Measurements from ENCODE around the gene SGCD. TPM values are rescaled to one million over a fixed set of nuclear protein-coding genes. Genes with fewer than 3 reads are reported as not detected.

Gene SGCD
- total RNA-seq, 4 donors from 2014 or later, result 0.53 to 2.3 (median 1.2) TPM

- intact Hi-C loops (cut with DNase I; ENCODE audit: low total_unique reads), result no loop called here
- DNase-seq (ENCODE audit: low spot score in 2 of 2), result no peak
- H3K4me3 ChIP-seq (ENCODE audit: low read depth, poor library complexity, severe bottlenecking), result no peak overlapping the region
- WGBS, 2 donors, result 69 to 77% methylated on average over 1 of the region's 1 CpG
- TF ChIP-seq CTCF (IDR thresholded peaks at IDR 0.05) (no peak), POLR2A (IDR thresholded peaks at IDR 0.05) (no peak)
Measured at GRCh38 chr5:156529892-156530291, 202.9 kb downstream of the SGCD start.

- TF ChIP-seq CTCF (IDR thresholded peaks at IDR 0.05), result no peak
- no peak for TF ChIP-seq POLR2A (IDR thresholded peaks at IDR 0.05)
- WGBS, 2 donors, result 92 to 93% methylated on average over 2 of the region's 2 CpGs
- no peak for DNase-seq (ENCODE audit: low spot score in 2 of 2)
Measured at GRCh38 chr5:156531199-156531598, 204.2 kb downstream of the SGCD start.

GRCh38 chr5:156532921-156533320, 206.0 kb downstream of the SGCD start:
- intact Hi-C loops (cut with DNase I; ENCODE audit: low total_unique reads), result no loop called here
- DNase-seq (ENCODE audit: low spot score in 2 of 2), result no peak
- WGBS, 2 donors, result 85 to 87% methylated on average over 4 of the region's 4 CpGs
- TF ChIP-seq POLR2A (IDR thresholded peaks at IDR 0.05) (no peak), CTCF (IDR thresholded peaks at IDR 0.05) (no peak)
- no peak overlapping the region for H3K4me3 ChIP-seq (ENCODE audit: low read depth, poor library complexity, severe bottlenecking)

More at GRCh38 chr5:156531199-156531598, 204.2 kb downstream of the SGCD start:
- H3K4me3 ChIP-seq (ENCODE audit: low read depth, poor library complexity, severe bottlenecking), result no peak overlapping the region
- intact Hi-C loops (cut with DNase I; ENCODE audit: low total_unique reads), result no loop called here

GRCh38 chr5:156534085-156534484, 207.1 kb downstream of the SGCD start:
- intact Hi-C loops (cut with DNase I; ENCODE audit: low total_unique reads), result no loop called here
- TF ChIP-seq POLR2A (IDR thresholded peaks at IDR 0.05), result no peak
- TF ChIP-seq CTCF (IDR thresholded peaks at IDR 0.05), result no peak
- WGBS, 2 donors, result 58 to 59% methylated on average over 2 of the region's 2 CpGs
- no peak overlapping the region for H3K4me3 ChIP-seq (ENCODE audit: low read depth, poor library complexity, severe bottlenecking)
- DNase-seq (ENCODE audit: low spot score in 2 of 2), result no peak

- no peak overlapping the region for H3K4me3 ChIP-seq (ENCODE audit: low read depth, poor library complexity, severe bottlenecking)
- 46 to 53% methylated on average over 2 of the region's 2 CpGs for WGBS, 2 donors
- DNase-seq (ENCODE audit: low spot score in 2 of 2), result no peak
- intact Hi-C loops (cut with DNase I; ENCODE audit: low total_unique reads), result no loop called here
- TF ChIP-seq POLR2A (IDR thresholded peaks at IDR 0.05), result no peak
Measured at GRCh38 chr5:156534906-156535485, 208.0 kb downstream of the SGCD start.

GRCh38 chr5:156540491-156540890, 213.5 kb downstream of the SGCD start:
- intact Hi-C loops (cut with DNase I; ENCODE audit: low total_unique reads), result no loop called here
- WGBS, 2 donors, result 71 to 85% methylated on average over 3 of the region's 3 CpGs
- TF ChIP-seq POLR2A (IDR thresholded peaks at IDR 0.05) (no peak), CTCF (IDR thresholded peaks at IDR 0.05) (no peak)
- DNase-seq (ENCODE audit: low spot score in 2 of 2), result no peak
- H3K4me3 ChIP-seq (ENCODE audit: low read depth, poor library complexity, severe bottlenecking), result no peak overlapping the region
